Measurements from ENCODE around the gene TRMT13. TPM values are rescaled to one million over a fixed set of nuclear protein-coding genes. Genes with fewer than 3 reads are reported as not detected.
A peak's percentile ranks its signal among the peaks of the same experiment; 100 is the strongest.

TRMT13 gene
- total and polyA plus RNA-seq, 2 of the 13 experiments (the other 11 are each of a cell fraction or from before 2014, with no cell fraction given), result 10.0 to 12.4 TPM

- intact Hi-C loops (cut with micrococcal nuclease; ENCODE audit: unreplicated experiment), result no loop called here
- H3K9me3 ChIP-seq (ENCODE audit: low read length), result no peaks in the 10 kb centered on the region
- ATAC-seq, result no peak
- 37% methylated on average over 5 of the region's 5 CpGs for WGBS (ENCODE audit: low lambda C conversion rate)
- ChIA-PET CTCF (ENCODE audit: low intra/inter-chr PET ratio, low total read pairs) (no interaction called here), POLR2A (no interaction called here)
- no peaks in the 10 kb centered on the region for H3K79me2 ChIP-seq (ENCODE audit: insufficient read depth, low read length)
- H3K4me3 ChIP-seq (replicated peaks in 1 of 3; ENCODE audit: insufficient read depth in 1 of 3, low read depth in 2 of 3, low read length in 3 of 3), result no peak overlapping the region
- TF ChIP-seq ZNF121 (CRISPR knock-in tag; IDR thresholded peaks at IDR 0.05) (peak; percentile 53; the same call in 1 of the 2 replicates), ZNF180 (CRISPR knock-in tag; IDR thresholded peaks at IDR 0.05; ENCODE audit: borderline replicate concordance, low read depth) (no peak), ZNF460 (CRISPR knock-in tag; IDR thresholded peaks at IDR 0.05; ENCODE audit: borderline replicate concordance) (peak; percentile 44; the same call in 1 of the 2 replicates)
- no peaks in the 10 kb centered on the region for H4K20me1 ChIP-seq (ENCODE audit: insufficient read depth, low read length)
- in situ Hi-C loops (cut with HindIII; ENCODE audit: extremely low pct_ligation_motif_present, low pct_unique_long_range_greater_than_20kb), result no loop called here
- no peak overlapping the region for H2AFZ ChIP-seq (ENCODE audit: low read length)
- no peak for FAIRE-seq
- no peak for DNase-seq (ENCODE audit: low spot score)
- no peaks in the 10 kb centered on the region for H3K4me1 ChIP-seq (ENCODE audit: insufficient read depth, low read length)
- H3K27me3 ChIP-seq (ENCODE audit: control insufficient read depth in 1 of 2, insufficient read depth in 2 of 2, low read length in 2 of 2), result no peaks in the 10 kb centered on the region
- no peaks in the 10 kb centered on the region for H3K36me3 ChIP-seq (replicated peaks in 1 of 2; ENCODE audit: control insufficient read depth in 1 of 2, insufficient read depth in 2 of 2, low read length in 2 of 2)
- H3K4me2 ChIP-seq (ENCODE audit: low read depth, low read length), result no peak overlapping the region
- no peak overlapping the region for H3K27ac ChIP-seq (ENCODE audit: extremely low read length, insufficient read depth, low read length)
- H3K9ac ChIP-seq (ENCODE audit: insufficient read depth, low read depth, low read length), result no peak overlapping the region
- BruUV-seq (replicated peaks), result no TSS peak
These were observed 31.7 kb downstream of the TRMT13 start for GRCh38 chr1:100164702-100165101.

- DNase-seq (ENCODE audit: low spot score) (no peak), FAIRE-seq (no peak), ATAC-seq (no peak)
- Histone ChIP-seq H3K79me2 (ENCODE audit: insufficient read depth, low read length) (no peaks in the 10 kb centered on the region), H3K27ac (ENCODE audit: extremely low read length, insufficient read depth, low read length) (no peak overlapping the region), H3K4me1 (ENCODE audit: insufficient read depth, low read length) (no peaks in the 10 kb centered on the region), H3K4me2 (ENCODE audit: low read depth, low read length) (no peak overlapping the region), H3K9ac (ENCODE audit: insufficient read depth, low read depth, low read length) (no peak overlapping the region), H3K27me3 (ENCODE audit: control insufficient read depth in 1 of 2, insufficient read depth in 2 of 2, low read length in 2 of 2) (no peaks in the 10 kb centered on the region), H3K9me3 (ENCODE audit: low read length) (no peaks in the 10 kb centered on the region), H2AFZ (ENCODE audit: low read length) (no peak overlapping the region), H3K4me3 (replicated peaks in 1 of 3; ENCODE audit: insufficient read depth in 1 of 3, low read depth in 2 of 3, low read length in 3 of 3) (no peak overlapping the region), H3K36me3 (replicated peaks in 1 of 2; ENCODE audit: control insufficient read depth in 1 of 2, insufficient read depth in 2 of 2, low read length in 2 of 2) (no peaks in the 10 kb centered on the region), H4K20me1 (ENCODE audit: insufficient read depth, low read length) (no peaks in the 10 kb centered on the region)
- POLR2A ChIA-PET, result no interaction called here
- in situ Hi-C loops (cut with HindIII; ENCODE audit: extremely low pct_ligation_motif_present, low pct_unique_long_range_greater_than_20kb), result no loop called here
- intact Hi-C loops (cut with micrococcal nuclease; ENCODE audit: unreplicated experiment), result no loop called here
- WGBS (ENCODE audit: low lambda C conversion rate), result 77% methylated on average over 2 of the region's 2 CpGs
- BruUV-seq (replicated peaks), result no TSS peak
- CTCF ChIA-PET (ENCODE audit: low intra/inter-chr PET ratio, low total read pairs), result no interaction called here
- no peak for TF ChIP-seq ZNF3 (CRISPR knock-in tag; IDR thresholded peaks at IDR 0.05)
- TF ChIP-seq SALL1 (CRISPR knock-in tag; IDR thresholded peaks at IDR 0.05), result no peak
- TF ChIP-seq ZNF646 (CRISPR knock-in tag; IDR thresholded peaks at IDR 0.05), result no peak
- no peak for TF ChIP-seq POLR2AphosphoS2 (IDR thresholded peaks at IDR 0.05; ENCODE audit: low read depth, low read length)
- TF ChIP-seq ZNF230 (CRISPR knock-in tag; IDR thresholded peaks at IDR 0.05), result no peak
- no peak for TF ChIP-seq RORA (CRISPR knock-in tag; IDR thresholded peaks at IDR 0.05)
- no peak for TF ChIP-seq ZNF205 (CRISPR knock-in tag; IDR thresholded peaks at IDR 0.05)
- no peak for TF ChIP-seq ZNF543 (CRISPR knock-in tag; IDR thresholded peaks at IDR 0.05)
- TF ChIP-seq MAFF (IDR thresholded peaks at IDR 0.05; ENCODE audit: low read depth, low read length), result peak; percentile 38; the same call in 1 of the 2 replicates
- TF ChIP-seq ZBTB37 (CRISPR knock-in tag; IDR thresholded peaks at IDR 0.05), result no peak
These were observed 35.1 kb downstream of the TRMT13 start for GRCh38 chr1:100168051-100168450.

Data from HepG2 (cell line).